Psoas muscle (tissue), 8 donors: ENCODE data around the gene PEX7. TPM values are rescaled to one million over a fixed set of nuclear protein-coding genes. Genes with fewer than 3 reads are reported as not detected.
"Not testable (repeated sequence)": the region's sequence is repeated elsewhere in the genome, so short reads cannot be mapped to it uniquely, and the experiment has no call there.

ENCODE experiments used
- ATAC-seq, 4 donors: fragments of 200-7000 bp; cut with Tn5 transposase; one replicate each; pipeline ENCODE4 v1.9.1; 2020; ENCODE audit warnings: moderate library complexity in 3 of 4, mild to moderate bottlenecking in 2 of 4
- DNase-seq, 2 donors: peaks; one replicate each; pipeline ENCODE4 v3.0.0-alpha.2; 2020
- H3K27ac ChIP-seq: fragments of 200-600 bp; one replicate; pipeline ENCODE4 v1.8.0; 2022
- H3K27me3 ChIP-seq, 3 donors: fragments of 200-600 bp in 1 of 3; one replicate each; pipeline versions ENCODE4 v1.6.1 to v1.8.0; 2013 to 2022; ENCODE audit warnings: low read length in 2 of 3, mild to moderate bottlenecking in 2 of 3, moderate library complexity in 1 of 3; ENCODE audit not compliant: insufficient read depth in 3 of 3
- H3K36me3 ChIP-seq, 2 donors: fragments of 200-600 bp in 1 of 2; one replicate each; pipeline versions ENCODE4 v1.6.1 to v1.8.0; 2013 to 2022; ENCODE audit warnings: low read depth in 1 of 2, mild to moderate bottlenecking in 1 of 2, moderate library complexity in 1 of 2; ENCODE audit not compliant: insufficient read depth in 1 of 2
- H3K4me1 ChIP-seq: fragments of 200-600 bp; one replicate; pipeline ENCODE4 v1.8.0; 2022
- H3K4me3 ChIP-seq: fragments of 200-600 bp; one replicate; pipeline ENCODE4 v1.8.0; 2022; ENCODE audit warnings: mild to moderate bottlenecking
- H3K9me3 ChIP-seq: fragments of 200-600 bp; one replicate; pipeline ENCODE4 v1.8.0; 2022
- WGBS, 3 donors: extraction: QIAGEN DNeasy Blood & Tissue Kit; methylation state at CpG; one replicate each; pipeline versions ENCODE4 v1.1.6 to v1.1.7; 2013; 5-methylcytosine and 5-hydroxymethylcytosine counted together
- intact Hi-C, 2 donors: fragments of 100-400 bp; cut with DNase I; formaldehyde crosslinking; loops; one replicate each; pipeline versions ENCODE4 v1.11.0 to v1.14.2; 2022
- polyA plus RNA-seq, 3 donors: library from polyadenylated mRNA; stranded (reverse); fragments of 200-250 nt; gene quantifications; one replicate each; pipeline ENCODE4 v1.2.3, GENCODE V29; 2013
- total RNA-seq, 4 donors: library from RNA; stranded (reverse); fragmentation: NEBNext Ultra II Directional in 2 of 4; extraction: Animal tissue kit (Norgen Biotek cat#: 25700) in 2 of 4; gene quantifications; one replicate each; pipeline versions ENCODE4 v1.2.1 to v1.2.4, GENCODE V29; 2021 to 2023
- TF ChIP-seq, protein P1 (sequence below): fragments of 200-600 bp; IDR thresholded peaks from one replicate; pipeline ENCODE4 v1.8.0; 2022; ENCODE audit warnings: antibody characterized with exemption
- donor health status: healthy with polysubstance abuse.
- donor health status: DM: no; HTN: no; CAD: no; lungs with moderate emphysema.
- donor health status: Bipolar disorder and iron deficiency.
- donor health status: healthy.
- donor health status: DM: yes; HTN: yes; CAD: no.
- donor health status: DM: no; HTN: no; CAD: no.
- donor health status: DM: no; HTN: no; CAD: no.
- donor health status: DM: yes; HTN: yes; CAD: no.

PEX7 gene
- total and polyA plus RNA-seq, 7 donors = 2.2 to 9.8 (median 3.7) TPM

DNA sequence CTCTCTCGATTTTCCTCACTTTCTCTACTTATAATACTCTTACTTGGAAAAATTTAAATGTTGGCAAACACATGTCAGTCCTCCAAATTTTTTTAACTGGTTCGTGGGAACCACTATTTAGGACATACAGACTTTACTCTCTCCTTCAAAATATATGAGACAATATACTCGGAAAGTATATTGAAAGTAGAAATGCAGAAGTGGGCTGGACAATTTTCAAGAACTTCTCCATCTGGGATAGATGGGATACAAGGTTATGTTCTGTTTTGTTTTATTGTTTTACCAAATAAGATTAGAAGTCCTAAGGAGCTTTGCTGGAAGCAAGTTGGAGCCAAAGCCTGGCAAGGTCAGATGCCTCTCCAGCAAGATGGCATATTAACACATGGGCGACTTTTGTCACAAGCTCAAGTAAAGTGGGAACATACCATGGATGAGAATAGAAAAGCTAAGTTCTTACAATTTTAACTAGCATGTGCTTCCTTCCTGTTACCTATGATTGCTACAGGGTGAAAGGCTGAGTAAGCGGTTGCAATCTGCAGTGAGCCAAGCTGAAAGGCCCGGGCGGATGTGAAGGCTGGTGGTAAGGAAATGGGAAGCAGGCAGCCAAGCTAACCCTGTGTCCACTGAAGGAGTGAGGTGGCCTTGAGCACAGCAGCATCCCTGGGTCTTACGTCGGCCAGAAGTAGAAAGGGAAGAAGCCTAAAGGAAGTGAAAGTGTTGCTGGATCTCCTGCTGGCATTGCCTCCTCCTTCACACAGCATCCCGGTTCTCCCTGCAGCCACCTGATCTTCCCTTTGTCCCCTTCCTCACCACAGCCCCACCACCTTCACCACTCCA, 37.3 kb upstream of the PEX7 start:
- Histone ChIP-seq H3K36me3 (no peaks in the 10 kb centered on the region), H3K4me3 (peak overlapping the region; percentile 37)
- intact Hi-C loops = no loop called here

DNA sequence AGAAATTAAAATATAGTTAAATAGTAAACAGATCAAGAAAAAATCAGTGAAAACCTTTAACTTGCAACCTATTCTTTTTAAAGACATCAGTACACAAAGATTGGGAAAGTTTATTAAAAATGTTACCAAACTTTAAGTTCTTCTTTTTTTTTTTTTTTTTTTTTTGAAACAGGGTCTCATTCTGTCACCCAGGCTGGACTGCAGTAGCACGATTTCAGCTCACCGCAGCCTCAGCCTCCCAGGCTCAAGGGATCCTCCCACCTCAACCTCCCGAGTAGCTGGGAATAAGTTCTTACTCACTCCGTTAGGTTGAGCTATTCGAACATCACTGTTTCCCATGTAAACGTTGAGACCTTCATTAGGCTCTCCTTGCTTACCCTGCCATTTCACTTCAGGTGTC, 35.7 kb upstream of the PEX7 start:
- no peak for DNase-seq
- no peak for ATAC-seq
- Histone ChIP-seq H3K9me3 (no peaks in the 10 kb centered on the region), H3K27ac (no peak overlapping the region), H3K36me3 (no peaks in the 10 kb centered on the region), H3K27me3 (no peaks in the 10 kb centered on the region), H3K4me1 (peaks cover 13% of the 10 kb centered on the region), H3K4me3 (no peak overlapping the region)
- intact Hi-C loops = no loop called here
- WGBS, 3 donors = 84 to 95% (median 87%) methylated on average over 6 of the region's 6 CpGs
- TF ChIP-seq, protein P1, sequence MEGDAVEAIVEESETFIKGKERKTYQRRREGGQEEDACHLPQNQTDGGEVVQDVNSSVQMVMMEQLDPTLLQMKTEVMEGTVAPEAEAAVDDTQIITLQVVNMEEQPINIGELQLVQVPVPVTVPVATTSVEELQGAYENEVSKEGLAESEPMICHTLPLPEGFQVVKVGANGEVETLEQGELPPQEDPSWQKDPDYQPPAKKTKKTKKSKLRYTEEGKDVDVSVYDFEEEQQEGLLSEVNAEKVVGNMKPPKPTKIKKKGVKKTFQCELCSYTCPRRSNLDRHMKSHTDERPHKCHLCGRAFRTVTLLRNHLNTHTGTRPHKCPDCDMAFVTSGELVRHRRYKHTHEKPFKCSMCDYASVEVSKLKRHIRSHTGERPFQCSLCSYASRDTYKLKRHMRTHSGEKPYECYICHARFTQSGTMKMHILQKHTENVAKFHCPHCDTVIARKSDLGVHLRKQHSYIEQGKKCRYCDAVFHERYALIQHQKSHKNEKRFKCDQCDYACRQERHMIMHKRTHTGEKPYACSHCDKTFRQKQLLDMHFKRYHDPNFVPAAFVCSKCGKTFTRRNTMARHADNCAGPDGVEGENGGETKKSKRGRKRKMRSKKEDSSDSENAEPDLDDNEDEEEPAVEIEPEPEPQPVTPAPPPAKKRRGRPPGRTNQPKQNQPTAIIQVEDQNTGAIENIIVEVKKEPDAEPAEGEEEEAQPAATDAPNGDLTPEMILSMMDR = no peak

More for the DNA sequence above, 37.3 kb upstream of the PEX7 start:
- peak in 3 of 4 donors; percentile 30 to 60 (median 53) for ATAC-seq
- H3K4me1 ChIP-seq = peaks cover 10% of the 10 kb centered on the region
- H3K27ac ChIP-seq = no peak overlapping the region
- H3K9me3 ChIP-seq = no peaks in the 10 kb centered on the region
- TF ChIP-seq, protein P1 = no peak
- H3K27me3 ChIP-seq = no peaks in the 10 kb centered on the region
- 48 to 70% (median 64%) methylated on average over 10 of the region's 10 CpGs for WGBS, 3 donors
- peak; percentile 37 to 54 for DNase-seq

DNA sequence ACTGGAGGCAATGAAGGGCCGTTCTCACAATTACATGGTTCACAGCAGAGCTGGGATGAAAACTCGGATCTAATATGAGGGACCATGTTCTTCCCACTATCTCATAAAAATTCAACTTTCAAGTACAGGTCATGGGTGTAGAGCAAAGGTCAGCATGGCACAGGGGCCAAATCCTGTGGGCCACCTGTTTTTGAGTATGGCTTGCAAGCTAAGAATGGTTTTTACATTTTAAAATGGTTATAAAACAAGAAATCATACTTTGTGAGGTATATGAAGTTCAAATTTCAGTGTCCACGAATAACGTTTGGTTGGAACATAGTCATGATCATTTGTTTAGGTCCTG, 34.7 kb upstream of the PEX7 start:
- peaks cover 13% of the 10 kb centered on the region for H3K4me1 ChIP-seq
- TF ChIP-seq, protein P1 = no peak
- no peak for DNase-seq
- ATAC-seq = no peak
- no peak overlapping the region for H3K27ac ChIP-seq
- no peaks in the 10 kb centered on the region for H3K27me3 ChIP-seq
- intact Hi-C loops = no loop called here
- H3K4me3 ChIP-seq = no peak overlapping the region
- no peaks in the 10 kb centered on the region for H3K9me3 ChIP-seq
- H3K36me3 ChIP-seq = no peaks in the 10 kb centered on the region
- WGBS, 3 donors = 42 to 62% (median 44%) methylated on average over 4 of the region's 4 CpGs

DNA sequence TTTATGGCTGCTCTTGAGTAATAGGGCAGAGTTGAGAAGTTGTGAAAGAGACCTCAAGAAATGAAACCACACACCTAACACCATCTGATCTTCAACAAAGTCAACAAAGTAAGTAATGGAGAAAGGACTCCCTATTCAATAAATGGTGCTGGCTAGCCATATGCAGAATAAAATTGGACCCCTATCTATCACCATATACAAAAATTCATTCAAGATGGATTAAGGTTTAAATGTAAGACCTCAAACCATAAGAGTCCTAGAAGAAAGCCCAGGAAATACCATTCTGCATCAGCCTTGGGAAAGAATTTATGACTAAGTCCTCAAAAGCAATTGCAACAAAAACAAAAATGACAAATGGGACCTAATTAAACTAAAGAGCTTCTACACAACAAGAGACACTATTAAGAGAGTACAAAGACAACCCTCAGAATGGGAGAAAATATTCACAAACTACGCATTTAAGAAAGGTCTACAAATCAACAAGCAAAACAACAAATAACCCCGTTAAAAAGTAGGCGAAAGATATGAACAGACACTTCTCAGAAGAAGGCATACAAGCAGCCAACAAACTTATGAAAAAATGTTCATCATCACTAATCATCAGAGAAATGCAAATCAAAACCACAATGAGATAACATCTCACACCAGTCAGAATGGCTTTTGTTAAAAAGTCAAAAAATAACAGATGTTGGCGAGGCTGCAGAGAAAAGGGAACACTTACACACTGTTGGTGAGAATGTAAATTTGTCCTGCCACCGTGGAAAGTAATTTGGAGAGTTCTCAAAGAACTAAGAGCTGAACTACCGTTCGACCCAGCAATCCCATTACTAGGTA, 34.1 kb upstream of the PEX7 start:
- no peaks in the 10 kb centered on the region for H3K27me3 ChIP-seq
- H3K9me3 ChIP-seq = no peaks in the 10 kb centered on the region
- no peaks in the 10 kb centered on the region for H3K36me3 ChIP-seq
- intact Hi-C loops = no loop called here
- TF ChIP-seq, protein P1 = no peak
- WGBS, 3 donors = 62 to 78% (median 69%) methylated on average over 7 of the region's 7 CpGs
- peaks cover 13% of the 10 kb centered on the region for H3K4me1 ChIP-seq
- ATAC-seq = no peak
- H3K27ac ChIP-seq = no peak overlapping the region
- no peak for DNase-seq
- H3K4me3 ChIP-seq = no peak overlapping the region

DNA sequence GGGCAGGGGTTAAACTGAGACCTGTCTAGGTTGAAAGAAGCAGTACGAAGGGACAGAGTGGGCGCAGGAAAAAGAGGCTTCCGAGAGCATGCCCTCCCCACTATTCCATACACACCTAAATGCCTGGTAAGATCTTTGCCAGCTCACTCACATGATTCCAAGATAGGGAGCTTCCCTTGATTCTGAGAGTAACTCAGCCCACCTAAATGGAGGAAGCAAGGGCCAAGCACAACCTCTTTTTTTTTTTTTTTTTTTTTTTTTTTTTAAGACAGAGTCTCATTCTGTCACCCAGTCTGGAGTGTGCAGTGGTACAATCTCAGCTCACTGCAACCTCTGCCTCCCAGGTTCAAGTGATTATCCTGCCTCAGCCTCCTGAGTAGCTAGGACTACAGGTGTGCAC, 33.0 kb upstream of the PEX7 start:
- H3K36me3 ChIP-seq, H3K27me3 ChIP-seq, H3K9me3 ChIP-seq, intact Hi-C loops, ATAC-seq, H3K27ac ChIP-seq, DNase-seq: not testable (repeated sequence)
- peak overlapping the region; percentile 96 for H3K4me3 ChIP-seq
- WGBS, 3 donors = 89 to 95% (median 90%) methylated on average over 3 of the region's 3 CpGs
- H3K4me1 ChIP-seq = peaks cover 17% of the 10 kb centered on the region
